Mesenchymal stem cell (in vitro differentiated cells and primary cell): Measurements from ENCODE around the gene ALOX15B.

ENCODE experiments used
- DNase-seq: peaks from one replicate; pipeline ENCODE4 v3.0.0-alpha.2; 2013
- H2AFZ ChIP-seq: one replicate; pipeline ENCODE4 v1.6.1; 2013; ENCODE audit warnings: low read depth, mild to moderate bottlenecking, control low read depth, inconsistent platforms, low read length, moderate library complexity
- H2AK5ac ChIP-seq: 2 replicates; pipeline ENCODE4 v1.6.1; 2013; ENCODE audit warnings: low read length, moderate library complexity, mild to moderate bottlenecking, inconsistent platforms; ENCODE audit not compliant: severe bottlenecking
- H2BK120ac ChIP-seq: one replicate; pipeline ENCODE4 v1.6.1; 2013; ENCODE audit warnings: low read depth, mild to moderate bottlenecking, inconsistent platforms, low read length, moderate library complexity
- H2BK12ac ChIP-seq, 2 experiments: one replicate each; pipeline ENCODE4 v1.6.1; 2013; ENCODE audit warnings: inconsistent platforms in 2 of 2, low read length in 2 of 2, mild to moderate bottlenecking in 2 of 2, moderate library complexity in 2 of 2, control low read depth in 1 of 2
- H2BK15ac ChIP-seq: one replicate; pipeline ENCODE4 v1.6.1; 2013; ENCODE audit warnings: mild to moderate bottlenecking, low read depth, inconsistent platforms; ENCODE audit not compliant: poor library complexity, severe bottlenecking
- H2BK5ac ChIP-seq: 2 replicates; pipeline ENCODE4 v1.6.1; 2013; ENCODE audit warnings: low read depth, mild to moderate bottlenecking, low read length, control low read depth, inconsistent platforms; ENCODE audit not compliant: poor library complexity, severe bottlenecking
- H3K14ac ChIP-seq, 2 experiments: one replicate each; pipeline ENCODE4 v1.6.1; 2013; ENCODE audit warnings: inconsistent platforms in 2 of 2, low read length in 2 of 2, control low read depth in 1 of 2, mild to moderate bottlenecking in 1 of 2, moderate library complexity in 1 of 2
- H3K18ac ChIP-seq, 2 experiments: one replicate each; pipeline ENCODE4 v1.6.1; 2013; ENCODE audit warnings: inconsistent platforms in 2 of 2, low read length in 2 of 2, control low read depth in 1 of 2, low read depth in 1 of 2, mild to moderate bottlenecking in 1 of 2
- H3K23ac ChIP-seq, 2 experiments: one replicate each; pipeline ENCODE4 v1.6.1; 2013; ENCODE audit warnings: inconsistent platforms in 2 of 2, low read length in 2 of 2, mild to moderate bottlenecking in 2 of 2, moderate library complexity in 2 of 2, control low read depth in 1 of 2
- H3K27ac ChIP-seq: 2 replicates; pipeline ENCODE4 v1.5.1; 2013; ENCODE audit warnings: mild to moderate bottlenecking, moderate library complexity, low read length, control low read depth, inconsistent platforms; ENCODE audit not compliant: poor library complexity, severe bottlenecking
- H3K27me3 ChIP-seq, 2 experiments: 2 replicates each; pipeline versions ENCODE4 v1.6.1 to v1.7.0; 2013; ENCODE audit warnings: low read length in 2 of 2, mild to moderate bottlenecking in 2 of 2, moderate library complexity in 2 of 2, control low read depth in 1 of 2, inconsistent platforms in 1 of 2; ENCODE audit not compliant: control insufficient read depth in 1 of 2, insufficient read depth in 1 of 2
- H3K36me3 ChIP-seq, 2 experiments: 2 replicates each; pipeline versions ENCODE4 v1.6.1 to v1.7.0; 2013; ENCODE audit warnings: low read length in 2 of 2, control low read depth in 1 of 2, inconsistent platforms in 1 of 2, low read depth in 1 of 2, mild to moderate bottlenecking in 1 of 2; ENCODE audit not compliant: insufficient read depth in 2 of 2, control insufficient read depth in 1 of 2
- H3K4ac ChIP-seq, 2 experiments: one replicate each; pipeline ENCODE4 v1.6.1; 2013; ENCODE audit warnings: inconsistent platforms in 2 of 2, low read length in 2 of 2, mild to moderate bottlenecking in 2 of 2, moderate library complexity in 2 of 2, control low read depth in 1 of 2, low read depth in 1 of 2
- H3K4me1 ChIP-seq: 2 replicates; pipeline ENCODE4 v1.6.1; 2013; ENCODE audit warnings: low read depth, low read length, control low read depth; ENCODE audit not compliant: control insufficient read depth, insufficient read depth
- H3K4me2 ChIP-seq: 2 replicates; pipeline ENCODE4 v1.6.1; 2013; ENCODE audit warnings: low read length, mild to moderate bottlenecking, inconsistent platforms; ENCODE audit not compliant: poor library complexity, severe bottlenecking
- H3K4me3 ChIP-seq, 2 experiments: 2 replicates each; pipeline versions ENCODE4 v1.5.1 to v1.7.0; 2013; ENCODE audit warnings: low read length in 2 of 2, mild to moderate bottlenecking in 2 of 2, control low read depth in 1 of 2, low read depth in 1 of 2; ENCODE audit not compliant: insufficient read depth in 1 of 2
- H3K79me1 ChIP-seq: replicated peaks from 2 replicates; pipeline ENCODE4 v1.6.1; 2013; ENCODE audit warnings: mild to moderate bottlenecking, control low read depth, low read length, inconsistent platforms; ENCODE audit not compliant: poor library complexity, severe bottlenecking
- H3K9ac ChIP-seq: 2 replicates; pipeline ENCODE4 v1.7.0; 2013; ENCODE audit warnings: mild to moderate bottlenecking, low read length, moderate library complexity
- H3K9me3 ChIP-seq: 2 replicates; pipeline ENCODE4 v1.7.0; 2013; ENCODE audit warnings: mild to moderate bottlenecking, low read length; ENCODE audit not compliant: control insufficient read depth
- H4K8ac ChIP-seq: one replicate; pipeline ENCODE4 v1.6.1; 2013; ENCODE audit warnings: inconsistent platforms, mild to moderate bottlenecking, low read length, moderate library complexity
- H4K91ac ChIP-seq: one replicate; pipeline ENCODE4 v1.6.1; 2013; ENCODE audit warnings: mild to moderate bottlenecking, low read length, inconsistent platforms
- WGBS: methylation state at CpG from one replicate; pipeline ENCODE4 v1.1.7; 2013; ENCODE audit warnings: mixed read lengths; 5-methylcytosine and 5-hydroxymethylcytosine counted together

ALOX15B gene

GRCh38 chr17:8005357-8005756 is 33.5 kb upstream of the ALOX15B start:
- peaks cover 15% of the 10 kb centered on the region for H3K4me1 ChIP-seq
- H3K27ac ChIP-seq, result no peak overlapping the region
- no peak for DNase-seq
- no peak overlapping the region for H2AFZ ChIP-seq
- no peaks in the 10 kb centered on the region for H3K9me3 ChIP-seq
- no peak overlapping the region for H3K4me2 ChIP-seq
- no peak overlapping the region for H4K8ac ChIP-seq
- no peak overlapping the region for H2BK12ac ChIP-seq
- no peak overlapping the region for H3K4ac ChIP-seq
- 88% methylated on average over 1 of the region's 1 CpG for WGBS
- no peak overlapping the region for H3K23ac ChIP-seq
- no peak overlapping the region for H2AK5ac ChIP-seq
- no peak overlapping the region for H4K91ac ChIP-seq
- no peak overlapping the region for H2BK5ac ChIP-seq
- H3K36me3 ChIP-seq, result no peaks in the 10 kb centered on the region
- no peak overlapping the region for H3K14ac ChIP-seq
- no peak overlapping the region for H3K18ac ChIP-seq
- no peak overlapping the region for H2BK120ac ChIP-seq
- H3K4me3 ChIP-seq, result no peak overlapping the region
- no peaks in the 10 kb centered on the region for H3K79me1 ChIP-seq
- peaks cover 79 to 86% of the 10 kb centered on the region in 2 experiments for H3K27me3 ChIP-seq
- no peak overlapping the region for H2BK15ac ChIP-seq
- H3K9ac ChIP-seq, result no peak overlapping the region

- Histone ChIP-seq H2BK15ac (no peak overlapping the region), H3K27me3 (peaks cover 71 to 78% of the 10 kb centered on the region in 2 experiments), H3K4me3 (no peak overlapping the region), H2AK5ac (no peak overlapping the region), H3K14ac (no peak overlapping the region), H2BK5ac (no peak overlapping the region), H3K23ac (no peak overlapping the region), H3K36me3 (no peaks in the 10 kb centered on the region), H4K91ac (no peak overlapping the region), H3K9me3 (no peaks in the 10 kb centered on the region), H3K4ac (no peak overlapping the region), H4K8ac (no peak overlapping the region), H3K4me2 (no peak overlapping the region), H3K18ac (no peak overlapping the region), H3K9ac (no peak overlapping the region), H3K27ac (no peak overlapping the region), H3K79me1 (no peaks in the 10 kb centered on the region), H2BK120ac (no peak overlapping the region), H3K4me1 (peaks cover 15% of the 10 kb centered on the region), H2BK12ac (no peak overlapping the region), H2AFZ (no peak overlapping the region)
- no peak for DNase-seq
- 95% methylated on average over 30 of the region's 30 CpGs for WGBS
These were observed 32.7 kb upstream of the ALOX15B start for GRCh38 chr17:8005967-8006730.

GRCh38 chr17:8006836-8007680 is 31.8 kb upstream of the ALOX15B start:
- no peak overlapping the region for H4K91ac ChIP-seq
- no peak overlapping the region for H3K14ac ChIP-seq
- H2BK5ac ChIP-seq, result no peak overlapping the region
- H3K23ac ChIP-seq, result no peak overlapping the region
- no peak overlapping the region for H2BK15ac ChIP-seq
- H2BK120ac ChIP-seq, result no peak overlapping the region
- no peak overlapping the region for H3K4me3 ChIP-seq
- H3K4me2 ChIP-seq, result no peak overlapping the region
- no peaks in the 10 kb centered on the region for H3K9me3 ChIP-seq
- H3K9ac ChIP-seq, result no peak overlapping the region
- H3K79me1 ChIP-seq, result no peaks in the 10 kb centered on the region
- H2BK12ac ChIP-seq, result no peak overlapping the region
- no peaks in the 10 kb centered on the region for H3K36me3 ChIP-seq
- DNase-seq, result no peak
- no peak overlapping the region for H3K18ac ChIP-seq
- 73% methylated on average over 13 of the region's 14 CpGs for WGBS
- H3K4ac ChIP-seq, result no peak overlapping the region
- H3K27me3 ChIP-seq, result peaks cover 69 to 80% of the 10 kb centered on the region in 2 experiments
- H2AFZ ChIP-seq, result no peak overlapping the region
- H4K8ac ChIP-seq, result no peak overlapping the region
- no peak overlapping the region for H3K27ac ChIP-seq
- no peak overlapping the region for H2AK5ac ChIP-seq
- H3K4me1 ChIP-seq, result peaks cover 15% of the 10 kb centered on the region

- Histone ChIP-seq H3K4ac (no peak overlapping the region), H3K9ac (no peak overlapping the region), H4K8ac (no peak overlapping the region), H2BK5ac (no peak overlapping the region), H3K4me3 (no peak overlapping the region), H3K4me2 (no peak overlapping the region), H3K27ac (no peak overlapping the region), H3K4me1 (peaks cover 9% of the 10 kb centered on the region), H3K79me1 (no peaks in the 10 kb centered on the region), H2AFZ (no peak overlapping the region), H4K91ac (no peak overlapping the region), H2BK120ac (no peak overlapping the region), H3K18ac (no peak overlapping the region), H3K9me3 (no peaks in the 10 kb centered on the region), H2BK15ac (no peak overlapping the region), H2BK12ac (no peak overlapping the region), H3K27me3 (peaks cover 69 to 80% of the 10 kb centered on the region in 2 experiments), H3K23ac (no peak overlapping the region), H3K36me3 (no peaks in the 10 kb centered on the region), H3K14ac (no peak overlapping the region), H2AK5ac (no peak overlapping the region)
- no peak for DNase-seq
- WGBS, result 94% methylated on average over 5 of the region's 5 CpGs
These were observed 31.0 kb upstream of the ALOX15B start for GRCh38 chr17:8007836-8008235.
